Measurements from ENCODE around the gene AURKB.

Gene AURKB

GRCh38 chr17:8162997-8163977, 47.1 kb downstream of the AURKB start:
- no peak for TF ChIP-seq CTCF (IDR thresholded peaks at IDR 0.05; ENCODE audit: control insufficient read depth, extremely low read depth, insufficient read depth)
- H3K4me3 ChIP-seq (ENCODE audit: low read depth, low read length) = peak overlapping the region; percentile 96
- DNase-seq (ENCODE audit: low read depth) = no peak

- no peak for DNase-seq (ENCODE audit: low read depth)
- peak within 1 kb of the TSS; percentile 96 for H3K4me3 ChIP-seq (ENCODE audit: low read depth, low read length)
- no peak for TF ChIP-seq CTCF (IDR thresholded peaks at IDR 0.05; ENCODE audit: control insufficient read depth, extremely low read depth, insufficient read depth)
Observed at GRCh38 chr17:8162233-8162996, 48.0 kb downstream of the AURKB start, which contains the start of gene VAMP2. VAMP2 (minus strand) TSS chr17:8162948; CDS start chr17:8162879, 69 bp downstream.

- DNase-seq (ENCODE audit: low read depth) = no peak
- no peak for TF ChIP-seq CTCF (IDR thresholded peaks at IDR 0.05; ENCODE audit: control insufficient read depth, extremely low read depth, insufficient read depth)
- peak overlapping the region; percentile 96 for H3K4me3 ChIP-seq (ENCODE audit: low read depth, low read length)
Observed at GRCh38 chr17:8161289-8162232, 48.8 kb downstream of the AURKB start.

- DNase-seq (ENCODE audit: low read depth) = no peak
- no peak for TF ChIP-seq CTCF (IDR thresholded peaks at IDR 0.05; ENCODE audit: control insufficient read depth, extremely low read depth, insufficient read depth)
- no peak overlapping the region for H3K4me3 ChIP-seq (ENCODE audit: low read depth, low read length)
Observed at GRCh38 chr17:8160741-8161221, 49.6 kb downstream of the AURKB start.

GRCh38 chr17:8160224-8160577, 50.2 kb downstream of the AURKB start:
- no peak for DNase-seq (ENCODE audit: low read depth)
- TF ChIP-seq CTCF (IDR thresholded peaks at IDR 0.05; ENCODE audit: control insufficient read depth, extremely low read depth, insufficient read depth) = no peak

More at GRCh38 chr17:8160224-8160577, 50.2 kb downstream of the AURKB start:
- H3K4me3 ChIP-seq (ENCODE audit: low read depth, low read length) = no peak overlapping the region
